Stomach (tissue), 9 donors: ENCODE data around the gene CALY. TPM values are rescaled to one million over a fixed set of nuclear protein-coding genes. Genes with fewer than 3 reads are reported as not detected.

Experiments
- DNase-seq, 2 donors: peaks; one replicate each; pipeline versions ENCODE4 v3.0.0 to v3.0.0-alpha.2; 2013 to 2019
- H3K27ac ChIP-seq, 5 donors: fragments of 200-600 bp in 4 of 5; sonication (generic) in 4 of 5; one replicate each; pipeline ENCODE4 v1.5.1; 2013 to 2019; ENCODE audit warnings: mild to moderate bottlenecking in 1 of 5, moderate library complexity in 1 of 5
- H3K27me3 ChIP-seq, 3 donors: fragments of 200-600 bp; sonication (generic); one replicate each; pipeline ENCODE4 v1.5.1; 2017 to 2019; ENCODE audit warnings: mixed run types in 1 of 3
- H3K36me3 ChIP-seq, 4 donors: fragments of 200-600 bp; sonication (generic); 1 replicate in 3 of 4; 2 replicates in 1 of 4; pipeline ENCODE4 v1.5.1; 2016 to 2019
- H3K4me1 ChIP-seq, 4 donors: fragments of 200-600 bp; sonication (generic); one replicate each; pipeline ENCODE4 v1.5.1; 2016 to 2019
- H3K4me3 ChIP-seq, 4 donors: fragments of 200-600 bp; sonication (generic) in 3 of 4; one replicate each; pipeline ENCODE4 v1.5.1; 2016 to 2019; ENCODE audit warnings: mild to moderate bottlenecking in 1 of 4
- H3K9me3 ChIP-seq, 4 donors: fragments of 200-600 bp; sonication (generic); one replicate each; pipeline ENCODE4 v1.5.1; 2016 to 2019
- EP300 ChIP-seq: sonication (generic); formaldehyde crosslinking; IDR thresholded peaks from one replicate; pipeline ENCODE4 v1.6.1; 2017; ENCODE audit warnings: antibody characterized with exemption
- POLR2A ChIP-seq, 4 donors: fragments of 450-650 bp; IDR thresholded peaks; one replicate each; pipeline ENCODE4 v1.6.1; 2016; ENCODE audit warnings: antibody characterized with exemption in 4 of 4, control low read depth in 2 of 4, mild to moderate bottlenecking in 1 of 4, moderate library complexity in 1 of 4
- POLR2AphosphoS5 ChIP-seq, 3 donors: sonication (generic); formaldehyde crosslinking; IDR thresholded peaks; one replicate each; pipeline ENCODE4 v1.6.1; 2016; ENCODE audit warnings: antibody characterized with exemption in 3 of 3
- WGBS, 5 donors: extraction: QIAGEN DNeasy Blood & Tissue Kit in 3 of 5; methylation state at CpG; one replicate each; pipeline versions ENCODE4 v1.1.5 to v1.1.7; 2013 to 2018; 5-methylcytosine and 5-hydroxymethylcytosine counted together
- intact Hi-C: fragments of 100-400 bp; cut with DNase I; formaldehyde crosslinking; loops from one replicate; pipeline ENCODE4 v1.15.1; 2023; ENCODE audit warnings: low total_unique reads
- polyA plus RNA-seq, 3 donors: library from polyadenylated mRNA; stranded (reverse); fragments of 200-250 nt; gene quantifications; one replicate each; pipeline ENCODE4 v1.2.3, GENCODE V29; 2013
- total RNA-seq, 5 donors: library from RNA; depleted of rRNA; stranded (reverse); fragments of >200 nt; gene quantifications; one replicate each; pipeline versions ENCODE4 v1.1.0 to v1.2.3, GENCODE V29; 2014 to 2016
- TF ChIP-seq, protein P1 (sequence below), 7 experiments: fragments of 450-650 bp in 4 of 7; fragments of 200-600 bp in 3 of 7; sonication (generic) in 3 of 7; IDR thresholded peaks; one replicate each; pipeline ENCODE4 v1.5.1; 2016 to 2019; ENCODE audit warnings: antibody characterized with exemption in 7 of 7, control low read depth in 2 of 7, mild to moderate bottlenecking in 1 of 7
- donor health status: healthy with polysubstance abuse.
- donor health status: Bipolar disorder and iron deficiency.
- donor health status: healthy.

The CALY gene
- total and polyA plus RNA-seq, 8 donors, result 0.44 to 2.6 (median 1.4) TPM; not detected in 4

DNA sequence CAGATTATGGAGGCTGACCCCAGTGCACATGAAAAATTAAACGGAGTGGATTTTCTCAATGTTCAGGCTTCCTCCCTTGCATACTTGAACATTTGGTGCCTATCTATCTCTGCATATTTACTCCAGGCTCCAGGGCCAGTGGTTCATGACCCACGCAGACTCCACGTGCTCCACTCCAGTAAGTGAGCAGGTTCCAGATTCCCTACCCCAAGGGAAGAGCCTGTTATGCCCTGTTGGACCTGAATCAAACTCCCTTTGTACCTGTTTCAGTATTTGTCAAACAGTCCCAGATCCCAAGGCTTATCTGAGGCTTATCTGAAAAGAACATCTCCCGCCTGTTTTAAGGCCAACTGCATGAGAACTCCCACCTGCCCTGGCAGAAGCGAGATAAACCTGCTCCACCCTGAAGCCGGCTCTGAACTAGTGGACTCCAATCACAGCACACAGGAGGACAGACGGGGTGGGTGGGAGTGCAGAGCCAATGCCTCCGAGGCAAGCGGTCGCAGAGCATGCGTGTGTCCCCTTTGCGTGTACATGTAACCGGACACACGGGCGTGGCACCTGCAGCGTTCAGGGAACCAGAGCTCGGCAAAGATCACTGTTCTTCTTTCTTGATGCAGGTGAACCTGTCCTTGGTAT, 23.4 kb upstream of the CALY start:
- H3K27me3 ChIP-seq, result peaks cover 0 to 17% (median 0%) of the 10 kb centered on the region in 3 donors
- no peaks in the 10 kb centered on the region for H3K9me3 ChIP-seq
- peaks cover 20 to 38% (median 36%) of the 10 kb centered on the region in 4 donors for H3K36me3 ChIP-seq
- TF ChIP-seq EP300, result no peak
- H3K27ac ChIP-seq, result peak overlapping the region in 1 of 5 donors; percentile 2
- 35 to 68% (median 45%) methylated on average over 17 of the region's 17 CpGs for WGBS, 5 donors
- intact Hi-C loops, result no loop called here
- H3K4me3 ChIP-seq, result no peak overlapping the region
- H3K4me1 ChIP-seq, result peaks cover 23 to 54% (median 38%) of the 10 kb centered on the region in 4 donors
- DNase-seq, result peak in 1 of 2 donors; percentile 33

DNA sequence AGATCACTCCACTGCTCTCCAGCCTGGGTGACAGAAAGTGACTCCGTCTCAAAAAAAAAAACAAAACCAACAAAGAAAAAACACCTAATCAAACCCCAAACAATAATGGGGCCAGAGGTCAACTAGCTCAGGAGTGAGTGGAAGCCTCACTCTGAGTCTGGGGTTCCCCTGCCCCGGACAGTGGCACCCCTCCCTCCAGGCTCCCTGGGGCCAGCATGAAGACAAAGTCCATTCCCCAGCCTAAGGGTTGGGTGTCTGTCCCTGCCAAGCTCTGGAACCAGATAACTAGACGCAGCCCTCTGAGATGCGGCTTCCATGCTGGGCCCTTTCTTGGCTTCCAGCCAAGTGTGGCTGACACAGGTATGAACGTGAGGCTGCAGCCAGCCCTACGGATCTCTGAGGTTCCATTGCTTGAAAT, 22.9 kb upstream of the CALY start:
- Histone ChIP-seq H3K27me3 (peaks cover 0 to 17% (median 0%) of the 10 kb centered on the region in 3 donors), H3K36me3 (peaks cover 15 to 33% (median 31%) of the 10 kb centered on the region in 4 donors), H3K27ac (peak overlapping the region in 2 of 5 donors; percentile 2 to 74), H3K4me3 (no peak overlapping the region), H3K9me3 (no peaks in the 10 kb centered on the region), H3K4me1 (peaks cover 23 to 50% (median 34%) of the 10 kb centered on the region in 4 donors)
- DNase-seq, result peak; percentile 77 to 85
- WGBS, 5 donors, result 21 to 31% (median 26%) methylated on average over 6 of the region's 6 CpGs
- TF ChIP-seq POLR2AphosphoS5 (IDR thresholded peaks at IDR 0.05), result no peak
- no peak for TF ChIP-seq POLR2A (IDR thresholded peaks at IDR 0.05)
- TF ChIP-seq, protein P1, sequence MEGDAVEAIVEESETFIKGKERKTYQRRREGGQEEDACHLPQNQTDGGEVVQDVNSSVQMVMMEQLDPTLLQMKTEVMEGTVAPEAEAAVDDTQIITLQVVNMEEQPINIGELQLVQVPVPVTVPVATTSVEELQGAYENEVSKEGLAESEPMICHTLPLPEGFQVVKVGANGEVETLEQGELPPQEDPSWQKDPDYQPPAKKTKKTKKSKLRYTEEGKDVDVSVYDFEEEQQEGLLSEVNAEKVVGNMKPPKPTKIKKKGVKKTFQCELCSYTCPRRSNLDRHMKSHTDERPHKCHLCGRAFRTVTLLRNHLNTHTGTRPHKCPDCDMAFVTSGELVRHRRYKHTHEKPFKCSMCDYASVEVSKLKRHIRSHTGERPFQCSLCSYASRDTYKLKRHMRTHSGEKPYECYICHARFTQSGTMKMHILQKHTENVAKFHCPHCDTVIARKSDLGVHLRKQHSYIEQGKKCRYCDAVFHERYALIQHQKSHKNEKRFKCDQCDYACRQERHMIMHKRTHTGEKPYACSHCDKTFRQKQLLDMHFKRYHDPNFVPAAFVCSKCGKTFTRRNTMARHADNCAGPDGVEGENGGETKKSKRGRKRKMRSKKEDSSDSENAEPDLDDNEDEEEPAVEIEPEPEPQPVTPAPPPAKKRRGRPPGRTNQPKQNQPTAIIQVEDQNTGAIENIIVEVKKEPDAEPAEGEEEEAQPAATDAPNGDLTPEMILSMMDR (IDR thresholded peaks at IDR 0.05), result no peak
- no peak for TF ChIP-seq EP300
- intact Hi-C loops, result no loop called here

DNA sequence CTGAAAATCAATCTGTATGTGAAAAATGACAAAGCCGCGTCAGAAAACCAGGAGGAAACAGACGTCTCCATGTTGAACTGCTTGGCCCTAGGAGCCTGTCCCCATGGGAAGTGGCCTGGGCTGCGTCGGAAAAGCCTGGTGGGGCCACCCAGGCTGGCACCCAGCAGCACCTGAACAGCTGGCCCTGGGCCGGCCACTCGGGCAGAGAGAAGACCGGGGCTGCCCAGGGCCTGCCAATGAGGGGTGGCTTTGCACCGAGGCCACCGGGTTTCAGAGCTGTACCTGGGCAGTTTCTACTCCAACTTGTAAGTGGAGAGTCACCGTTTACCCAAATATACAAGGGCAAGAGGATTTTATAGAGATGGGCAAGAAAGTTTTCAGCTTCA, 22.2 kb upstream of the CALY start:
- Histone ChIP-seq H3K27me3 (peaks cover 0 to 17% (median 0%) of the 10 kb centered on the region in 3 donors), H3K27ac (peak overlapping the region in 3 of 5 donors; percentile 73 to 75 (median 74)), H3K36me3 (peaks cover 12 to 26% (median 25%) of the 10 kb centered on the region in 4 donors), H3K9me3 (no peaks in the 10 kb centered on the region), H3K4me1 (peaks cover 23 to 46% (median 34%) of the 10 kb centered on the region in 4 donors), H3K4me3 (no peak overlapping the region)
- DNase-seq, result no peak
- 70 to 88% (median 82%) methylated on average over 11 of the region's 11 CpGs for WGBS, 5 donors
- TF ChIP-seq EP300, result no peak
- TF ChIP-seq POLR2A (IDR thresholded peaks at IDR 0.05), result no peak
- TF ChIP-seq, protein P1 (IDR thresholded peaks at IDR 0.05), result no peak
- TF ChIP-seq POLR2AphosphoS5 (IDR thresholded peaks at IDR 0.05), result no peak
- intact Hi-C loops, result no loop called here

DNA sequence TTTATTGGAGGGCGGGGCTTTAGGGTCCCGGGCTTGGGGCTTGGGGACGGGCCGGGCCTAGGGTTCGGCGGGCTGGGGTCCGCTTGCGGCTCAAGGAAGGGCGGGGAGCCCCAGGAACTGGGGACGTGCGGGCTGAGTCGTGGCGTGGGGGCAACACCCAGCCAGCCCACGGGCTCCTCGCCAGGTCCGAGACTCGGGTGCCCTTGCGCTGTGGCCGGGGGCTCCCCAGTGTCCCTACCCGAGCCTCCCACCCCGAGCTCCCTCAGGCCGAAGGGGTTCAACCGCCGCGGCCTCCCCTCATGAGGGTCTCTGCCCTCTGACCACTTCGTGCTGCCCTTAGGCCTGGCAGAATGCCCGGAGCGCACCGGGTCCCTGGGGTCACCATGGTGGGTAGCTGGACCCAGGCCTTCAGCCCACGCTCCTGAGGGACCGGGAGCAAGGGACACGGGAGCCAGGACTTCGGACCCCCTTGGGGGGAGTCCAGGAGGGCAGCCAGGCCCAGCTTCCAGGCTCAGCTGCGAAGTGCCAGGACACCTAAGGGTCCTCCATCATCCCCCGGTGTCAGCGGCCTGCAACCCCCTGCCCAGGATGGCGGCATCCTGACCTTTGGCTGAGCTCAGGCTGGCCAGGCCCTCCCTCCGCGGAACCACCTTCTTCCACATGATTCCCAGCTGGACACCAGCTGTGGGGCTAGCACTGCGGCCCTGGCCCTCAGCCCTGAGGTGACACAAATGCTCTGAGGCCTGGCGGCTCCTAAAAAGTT, 21.6 kb upstream of the CALY start:
- Histone ChIP-seq H3K4me3 (peak overlapping the region in 3 of 4 donors; percentile 56 to 77 (median 63)), H3K4me1 (peaks cover 23 to 46% (median 34%) of the 10 kb centered on the region in 4 donors), H3K27me3 (peaks cover 0 to 17% (median 0%) of the 10 kb centered on the region in 3 donors), H3K36me3 (peaks cover 12 to 21% (median 19%) of the 10 kb centered on the region in 4 donors), H3K9me3 (no peaks in the 10 kb centered on the region), H3K27ac (peak overlapping the region in 3 of 5 donors; percentile 73 to 75 (median 74))
- WGBS, 5 donors, result 79 to 91% (median 86%) methylated on average over 30 to 41 of the region's 41 CpGs
- TF ChIP-seq EP300 (no peak), POLR2A (IDR thresholded peaks at IDR 0.05) (no peak), POLR2AphosphoS5 (IDR thresholded peaks at IDR 0.05) (no peak)
- TF ChIP-seq, protein P1 (IDR thresholded peaks at IDR 0.05), result no peak
- intact Hi-C loops, result no loop called here
- peak in 1 of 2 donors; percentile 41 for DNase-seq
